NCI-H774 (cell line): ENCODE data around the gene GAREM1.

Experiments used
- DNase-seq: peaks from one replicate; lab custom pipeline; 2025; lab: John Stamatoyannopoulos, UW

GAREM1 gene

DNA sequence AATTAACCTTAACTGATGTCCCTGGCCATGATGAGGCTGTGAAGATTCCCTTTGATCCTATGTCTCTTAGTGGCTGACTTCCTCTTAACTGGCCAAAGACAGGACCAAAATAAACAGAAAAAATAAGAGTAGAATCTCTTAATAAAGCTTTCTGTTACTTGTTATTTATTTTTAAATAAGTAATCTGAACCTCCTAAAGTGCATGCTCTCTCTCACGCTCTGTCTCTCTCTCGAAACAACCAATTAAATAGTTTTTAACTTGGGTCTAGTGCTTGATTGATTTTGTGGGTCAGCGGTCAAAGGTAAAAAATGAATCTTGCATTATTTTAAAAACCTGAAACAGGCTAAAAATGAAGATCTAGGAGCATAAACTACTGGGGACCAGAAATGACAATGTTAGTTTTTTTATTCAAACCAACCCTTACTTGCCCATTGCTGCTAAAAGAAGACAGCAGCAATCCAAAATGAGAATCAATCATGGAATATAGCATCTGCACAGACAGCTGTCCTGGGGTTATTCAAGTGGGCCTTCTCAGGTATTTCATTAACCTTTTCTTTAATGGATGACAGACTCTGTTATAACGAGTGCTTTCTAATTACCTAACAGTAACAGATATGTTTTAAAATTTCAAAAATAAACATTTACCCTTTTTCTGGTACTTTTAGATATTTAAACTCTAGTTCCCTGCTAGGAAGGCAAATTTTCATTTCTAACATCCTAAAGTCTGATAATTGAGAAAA is 11.2 kb downstream of the GAREM1 start:
- no peak for DNase-seq

- no peak for DNase-seq
These were observed 15.3 kb downstream of the GAREM1 start for GRCh38 chr18:32455361-32455760.

DNA sequence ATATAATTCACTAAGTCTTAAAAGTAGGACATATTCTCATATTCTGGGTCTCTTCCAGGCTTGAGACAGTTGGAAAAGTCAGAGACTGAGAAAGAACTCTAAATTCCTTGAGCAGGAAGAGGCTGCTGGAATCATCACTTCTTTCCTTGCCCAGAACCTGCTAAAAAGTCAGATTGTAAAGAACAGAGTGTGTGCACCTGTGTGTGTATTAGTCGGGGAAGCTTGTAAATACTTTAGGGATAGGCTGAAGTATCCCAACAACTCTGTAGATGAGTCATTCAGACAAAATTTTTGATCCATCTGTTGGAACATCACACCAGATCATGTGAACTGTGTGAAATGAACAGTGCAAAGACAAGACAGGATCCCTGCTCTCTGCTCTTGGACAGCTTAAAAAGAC is 16.1 kb downstream of the GAREM1 start:
- no peak for DNase-seq

GRCh38 chr18:32450874-32451273 is 19.8 kb downstream of the GAREM1 start:
- no peak for DNase-seq

DNA sequence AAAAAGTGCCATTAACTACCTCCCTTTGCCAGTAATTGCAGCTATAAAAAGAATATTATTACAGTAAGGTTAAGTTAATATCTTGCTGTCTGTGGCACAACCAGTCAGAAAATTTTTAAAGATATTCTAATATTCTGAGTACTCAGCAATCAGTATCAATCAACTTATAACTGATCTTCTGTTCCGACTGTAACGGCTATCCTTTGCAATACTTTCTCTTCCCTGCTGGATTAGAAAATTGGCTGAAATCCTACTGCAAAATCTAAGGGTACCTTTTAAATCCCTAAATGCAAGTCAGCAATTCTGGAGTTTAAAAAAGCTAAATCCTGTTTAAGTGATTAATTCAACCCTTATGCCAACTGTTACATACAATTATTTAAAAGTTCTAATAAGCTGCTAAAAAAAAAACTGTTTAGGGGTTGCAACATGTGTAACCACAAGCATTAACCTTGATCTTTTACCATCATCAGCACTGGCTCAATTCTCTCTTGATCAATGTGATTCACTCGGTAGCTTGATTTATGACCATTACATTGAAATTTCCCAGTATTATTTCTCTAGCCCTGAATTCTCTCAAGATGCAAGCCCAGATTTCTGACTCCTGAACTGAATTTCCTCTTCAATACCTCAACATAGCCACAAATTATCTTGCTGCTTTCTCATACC is 20.5 kb downstream of the GAREM1 start:
- no peak for DNase-seq

DNA sequence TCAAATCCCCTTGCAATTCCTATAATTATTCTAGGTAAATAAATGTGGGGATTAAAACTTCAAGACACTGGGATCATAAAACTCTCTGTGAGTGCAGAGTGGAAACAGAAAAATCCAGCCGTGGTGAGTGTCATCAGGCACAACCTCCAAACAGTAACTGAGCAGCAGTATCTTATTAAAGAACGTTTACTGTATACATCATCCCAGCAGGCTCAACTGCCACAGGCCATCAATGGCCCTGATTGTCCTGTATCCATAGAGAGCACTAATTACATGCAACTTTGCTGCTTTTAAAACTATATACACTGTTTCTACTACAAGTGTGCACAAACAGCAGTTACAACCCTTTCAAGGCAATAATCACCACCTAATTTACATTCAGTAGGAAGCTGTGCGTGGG is 23.9 kb downstream of the GAREM1 start:
- no peak for DNase-seq

DNA sequence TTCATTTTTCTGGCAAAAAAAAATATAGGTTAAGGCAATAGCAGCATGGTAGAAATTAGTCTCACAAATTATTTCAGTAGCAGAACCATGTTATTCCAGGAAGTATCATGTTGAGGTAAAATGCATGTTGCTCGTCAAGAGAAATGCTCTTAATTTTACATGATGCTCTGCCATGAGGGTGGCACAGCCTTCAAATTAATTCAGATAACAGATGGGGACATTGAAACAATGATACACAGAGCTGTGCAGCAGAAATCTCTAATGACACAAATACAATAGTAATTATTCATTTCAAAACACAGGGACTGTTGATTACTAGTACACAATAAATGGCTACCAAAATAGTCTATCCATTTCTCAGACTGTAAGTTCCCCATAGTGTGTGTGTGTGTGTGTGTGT is 24.8 kb downstream of the GAREM1 start:
- DNase-seq: no peak

GRCh38 chr18:32443706-32444215 is 26.9 kb downstream of the GAREM1 start:
- DNase-seq: no peak

DNA sequence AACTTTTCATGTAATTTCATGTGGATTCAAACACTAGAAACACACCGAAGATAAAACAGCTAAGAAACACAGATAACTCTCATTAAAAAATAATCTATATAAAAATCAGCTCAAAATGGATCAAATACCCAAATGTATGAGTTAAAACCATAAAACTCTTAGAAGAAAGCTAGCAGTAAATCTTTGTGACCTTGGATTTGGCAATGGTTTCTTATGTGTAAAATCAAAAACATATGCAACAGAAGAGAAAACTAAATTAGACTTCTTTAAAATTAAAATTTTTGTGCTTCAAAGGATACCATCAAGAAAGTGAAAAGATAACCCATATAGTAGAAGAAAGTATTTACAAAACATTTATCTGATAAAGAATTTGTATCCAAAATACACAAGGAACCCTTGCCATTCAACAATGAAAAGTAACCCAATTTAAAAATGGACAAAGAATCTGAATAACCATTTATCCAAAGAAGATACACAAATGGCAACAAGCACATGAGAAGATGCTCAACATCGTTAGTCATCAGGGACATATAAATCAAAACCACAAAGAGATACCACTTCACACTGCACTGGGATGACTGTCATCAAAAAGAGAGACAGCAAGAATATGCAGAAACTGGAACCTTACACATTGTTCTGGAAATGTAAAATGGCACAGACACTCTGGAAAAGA is 27.5 kb downstream of the GAREM1 start:
- no peak for DNase-seq

DNA sequence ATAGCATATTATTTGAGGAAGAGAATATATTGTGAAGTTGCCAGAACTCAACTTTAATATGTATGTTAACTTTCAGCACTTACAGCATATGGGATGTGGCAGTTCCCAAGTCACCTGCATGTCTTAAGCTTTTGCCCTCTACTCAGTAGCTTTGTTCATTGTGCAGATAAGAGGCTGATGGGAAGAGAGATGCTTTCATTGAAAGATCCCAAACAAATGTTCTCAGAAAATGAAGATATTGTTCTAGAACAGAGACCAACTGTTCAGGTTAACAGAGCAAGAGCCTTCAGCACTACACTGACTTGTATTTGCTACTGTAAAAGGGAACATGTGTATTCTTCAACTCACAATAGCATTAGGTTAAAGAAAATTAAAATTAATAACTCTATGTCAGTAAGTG is 28.1 kb downstream of the GAREM1 start:
- no peak for DNase-seq

GRCh38 chr18:32441533-32441932 is 29.1 kb downstream of the GAREM1 start:
- no peak for DNase-seq

- DNase-seq: no peak
These were observed 30.2 kb downstream of the GAREM1 start for GRCh38 chr18:32440518-32440917.

- DNase-seq: no peak
These were observed 30.9 kb downstream of the GAREM1 start for GRCh38 chr18:32439802-32440201.

DNA sequence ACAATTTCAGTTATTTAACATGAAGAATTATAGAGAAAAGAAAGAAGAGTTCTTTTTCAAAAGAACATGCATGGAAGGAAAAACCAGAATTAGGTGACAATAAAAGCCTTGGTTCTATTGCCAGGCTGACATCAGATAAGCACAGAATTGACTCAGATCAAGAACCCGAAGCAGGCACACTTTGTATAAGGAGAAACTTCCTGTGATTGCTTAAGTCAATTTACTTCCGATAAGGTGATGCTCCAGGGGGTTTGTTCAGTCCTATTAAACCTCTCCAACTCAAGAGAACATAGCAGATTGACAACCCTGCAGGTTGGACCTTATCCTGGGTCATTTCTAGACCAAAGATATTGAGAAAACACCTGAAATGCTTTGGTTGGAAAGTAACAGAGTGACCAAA is 31.4 kb downstream of the GAREM1 start:
- no peak for DNase-seq

- DNase-seq: no peak
These were observed 32.5 kb downstream of the GAREM1 start for GRCh38 chr18:32438173-32438572.

- no peak for DNase-seq
These were observed 33.4 kb downstream of the GAREM1 start for GRCh38 chr18:32437100-32437834.

GRCh38 chr18:32435631-32436500 is 34.8 kb downstream of the GAREM1 start:
- no peak for DNase-seq

DNA sequence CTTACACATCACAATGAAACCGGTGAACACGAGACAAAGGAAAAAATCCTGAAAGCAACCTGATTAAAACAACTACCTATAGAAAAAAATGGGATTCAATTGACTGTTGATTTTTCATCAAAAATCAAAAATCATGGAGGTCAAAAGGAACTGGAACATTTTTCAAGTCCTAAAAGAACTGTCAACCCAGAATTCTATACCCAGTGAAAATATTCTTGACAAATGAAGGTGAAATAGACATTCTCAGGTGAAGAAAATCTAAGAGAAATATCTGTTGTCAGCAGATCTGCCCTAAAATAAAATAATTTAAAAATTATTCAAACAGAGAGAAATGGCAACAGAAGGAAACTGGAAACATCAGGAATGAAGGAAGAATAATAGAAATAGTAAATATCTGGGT is 38.9 kb downstream of the GAREM1 start:
- no peak for DNase-seq

DNA sequence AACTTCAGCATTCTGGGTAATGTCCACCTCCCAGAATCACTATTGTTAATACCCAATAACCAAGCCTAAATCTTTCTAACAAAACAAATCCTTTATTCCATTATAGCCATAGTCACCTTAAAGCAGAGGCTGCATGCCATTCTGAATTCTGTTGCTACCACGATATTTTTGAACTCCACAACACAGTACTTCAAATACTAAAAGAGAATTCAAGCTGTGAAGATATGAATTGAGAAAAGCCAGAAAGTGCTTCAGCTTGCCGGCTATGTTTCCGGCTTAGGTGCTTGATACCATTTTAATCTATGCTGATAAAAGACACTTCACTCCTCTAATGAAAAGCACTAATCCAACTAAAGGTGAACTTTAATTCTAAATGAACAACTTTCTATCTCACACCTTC is 41.3 kb downstream of the GAREM1 start:
- no peak for DNase-seq

DNA sequence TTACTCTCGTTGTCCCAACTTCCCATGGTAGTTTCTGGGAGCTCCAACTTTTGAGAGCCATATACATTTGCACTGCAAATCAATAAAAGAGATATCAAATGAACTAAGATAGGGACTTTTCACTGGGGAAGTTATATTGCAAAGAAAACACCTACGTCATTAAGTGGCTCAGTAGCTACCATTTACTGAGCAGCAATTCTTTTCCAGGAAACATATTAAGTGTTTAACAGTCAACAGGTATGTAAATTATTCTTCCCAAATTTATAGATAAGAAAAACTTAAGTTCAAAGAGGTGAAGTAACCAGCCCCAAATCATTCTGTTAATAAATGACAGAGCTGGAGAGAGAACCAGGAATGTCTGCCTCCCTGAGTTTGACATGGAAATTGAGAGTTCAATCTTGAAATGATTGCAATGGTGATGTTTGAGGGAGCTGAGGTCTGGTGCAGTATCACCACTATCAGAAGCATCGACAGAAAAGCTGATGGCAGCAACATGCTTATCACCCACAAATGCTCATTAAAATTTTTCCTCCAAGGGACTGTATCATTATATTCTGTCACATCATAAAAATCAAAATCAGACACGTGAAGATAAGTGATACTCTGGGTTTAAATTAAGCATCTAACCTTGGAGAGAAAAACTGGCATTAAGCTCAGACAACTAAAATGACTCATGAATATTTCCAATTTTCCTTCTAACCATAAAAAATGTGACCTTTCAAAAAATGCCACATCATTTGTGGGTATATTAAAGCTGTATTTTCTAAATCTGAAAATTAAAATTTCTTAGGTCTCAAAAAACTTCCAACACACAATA is 43.4 kb downstream of the GAREM1 start:
- DNase-seq: no peak

DNA sequence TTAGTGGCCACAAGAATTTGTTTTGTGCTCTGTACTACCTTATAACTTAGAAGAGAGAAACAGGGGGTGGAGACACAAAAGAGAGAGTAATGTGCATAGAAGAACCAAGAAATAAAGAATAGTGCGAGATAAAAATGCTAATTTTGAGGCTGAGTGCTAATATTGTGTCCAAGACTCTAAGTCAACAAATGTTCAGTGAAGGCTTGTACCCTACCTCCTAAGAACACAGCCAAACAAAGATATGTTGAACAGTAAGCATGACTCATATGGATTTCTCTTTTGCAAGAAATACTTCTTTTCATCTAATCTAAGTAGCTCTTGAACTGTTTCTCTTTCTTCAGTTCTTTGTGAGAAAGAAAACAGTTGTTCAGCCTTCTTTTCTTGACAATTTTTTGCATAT is 45.2 kb downstream of the GAREM1 start:
- DNase-seq: no peak
